ENCODE measurements around the gene MPPED1.

MPPED1 gene

DNA sequence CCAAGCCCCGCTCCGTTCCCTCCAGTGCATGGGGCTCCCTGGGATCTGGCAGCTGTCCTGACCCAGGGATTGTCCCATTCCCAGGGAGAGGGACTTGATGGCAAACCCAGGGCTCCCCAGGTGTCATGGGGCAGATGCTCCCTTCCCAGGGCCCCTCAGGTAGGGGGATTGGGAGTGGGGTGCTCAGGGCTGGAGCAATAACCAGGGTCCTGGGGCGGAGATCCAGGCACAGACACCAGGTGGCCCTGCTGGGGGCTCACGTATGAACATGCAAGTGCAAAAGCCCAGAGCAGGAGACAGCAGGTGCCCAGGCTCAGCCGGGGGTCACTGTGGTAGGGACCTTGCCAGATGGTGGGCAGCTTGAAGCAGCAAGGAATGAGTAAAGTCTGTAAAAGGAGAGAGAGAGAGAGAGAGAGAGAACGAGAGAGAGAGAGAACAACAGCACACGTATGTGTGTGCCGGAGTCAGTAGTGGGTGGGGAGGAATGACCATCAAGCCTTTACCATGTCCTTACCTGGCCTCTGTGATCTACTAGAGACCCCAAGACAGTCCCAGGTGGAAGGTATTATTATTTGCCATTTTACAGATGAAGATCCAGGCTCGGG is 19.3 kb upstream of the MPPED1 start:
- ATAC-seq = no peak

DNA sequence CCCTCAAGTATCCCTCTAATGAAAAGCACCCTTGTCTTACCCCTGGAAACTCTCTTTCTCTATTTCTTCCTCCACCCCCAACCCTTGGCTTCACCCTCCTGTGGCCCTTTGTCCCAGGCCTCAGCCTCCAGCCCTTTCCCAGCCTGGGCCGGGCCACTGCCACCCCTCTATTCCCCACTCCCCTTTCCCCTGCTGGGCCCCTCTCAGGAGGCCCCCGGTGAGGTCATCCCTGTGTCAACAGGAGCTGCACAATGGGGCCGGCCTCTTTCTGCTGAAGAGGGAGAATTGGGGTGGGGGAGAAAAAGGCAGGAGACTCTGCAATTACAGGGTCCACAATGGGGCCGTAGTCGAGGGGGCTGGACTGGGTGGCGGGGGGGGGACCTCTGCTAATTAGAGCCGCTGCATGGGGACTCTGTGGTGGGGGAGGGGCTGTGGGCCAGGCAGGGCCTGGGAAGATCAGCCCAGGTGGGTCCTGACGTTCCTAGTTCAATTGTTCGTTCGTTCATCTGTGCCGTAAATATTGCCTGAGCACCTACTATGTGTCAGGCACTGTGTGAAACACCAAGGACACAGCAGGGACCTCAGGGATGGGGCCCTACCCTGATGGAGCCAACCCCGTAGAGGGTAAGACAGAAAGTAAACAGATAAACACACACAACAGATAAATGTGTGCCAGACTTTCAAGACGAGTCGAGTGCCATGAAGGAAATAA is 18.5 kb upstream of the MPPED1 start:
- ATAC-seq = no peak

DNA sequence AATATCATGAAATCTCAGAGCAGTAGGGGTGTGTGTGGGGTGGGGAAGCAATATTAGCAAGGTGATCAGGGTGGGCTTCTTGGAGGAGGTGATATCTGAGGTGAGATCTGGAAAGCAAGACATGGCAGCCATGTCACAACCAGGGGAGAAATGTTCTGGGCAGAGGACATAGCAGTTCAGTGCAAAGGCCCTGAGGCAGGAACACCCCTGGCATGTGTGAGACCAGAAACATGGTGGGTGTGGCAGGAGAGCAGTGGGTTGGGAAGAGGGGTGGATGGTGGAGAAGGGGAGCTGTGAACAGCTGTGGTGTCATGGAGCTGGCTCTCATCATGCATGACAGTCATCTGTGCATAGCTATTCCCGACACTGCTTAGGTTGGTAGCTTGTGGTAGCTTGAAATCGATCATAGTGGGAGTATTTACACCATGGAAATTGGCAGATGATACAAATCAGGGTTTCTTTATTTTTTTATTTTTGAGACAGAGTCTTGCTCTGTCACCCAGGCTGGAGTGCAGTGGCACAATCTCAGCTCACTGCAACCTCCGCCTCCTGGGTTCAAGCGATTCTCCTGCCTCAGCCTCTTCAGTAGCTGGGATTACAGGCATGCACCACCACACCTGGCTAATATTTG is 17.9 kb upstream of the MPPED1 start:
- no peak for ATAC-seq

DNA sequence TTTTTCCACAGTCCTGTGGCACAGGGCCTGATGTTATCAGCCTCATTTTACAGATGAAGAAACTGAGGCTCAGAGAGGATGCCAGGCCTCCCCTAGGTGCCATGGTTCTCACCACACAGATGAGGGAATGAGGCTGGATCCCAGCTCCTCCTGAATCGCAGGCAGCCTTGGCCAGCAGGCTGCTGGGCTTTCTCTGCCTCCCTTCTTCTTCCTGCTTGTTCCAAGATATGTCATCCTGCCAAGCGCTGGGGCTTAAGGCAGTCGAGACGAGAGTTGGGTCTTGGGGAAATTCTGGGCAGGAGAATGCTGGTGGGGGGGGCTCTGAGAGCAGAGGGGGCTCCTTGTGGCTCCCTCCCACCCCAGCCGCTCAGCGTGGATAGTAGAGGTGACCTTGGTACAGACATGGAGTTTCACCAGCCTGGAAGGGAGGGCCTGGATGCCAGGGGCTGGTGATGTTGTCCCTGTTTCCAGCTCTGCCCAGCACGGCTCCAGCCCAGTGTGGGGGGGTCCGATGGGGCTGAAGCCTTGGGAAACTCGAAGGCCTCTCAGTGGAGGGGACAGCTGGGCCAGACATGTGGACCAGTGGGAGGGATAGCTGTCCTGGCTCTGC is 16.6 kb upstream of the MPPED1 start:
- ATAC-seq = no peak

DNA sequence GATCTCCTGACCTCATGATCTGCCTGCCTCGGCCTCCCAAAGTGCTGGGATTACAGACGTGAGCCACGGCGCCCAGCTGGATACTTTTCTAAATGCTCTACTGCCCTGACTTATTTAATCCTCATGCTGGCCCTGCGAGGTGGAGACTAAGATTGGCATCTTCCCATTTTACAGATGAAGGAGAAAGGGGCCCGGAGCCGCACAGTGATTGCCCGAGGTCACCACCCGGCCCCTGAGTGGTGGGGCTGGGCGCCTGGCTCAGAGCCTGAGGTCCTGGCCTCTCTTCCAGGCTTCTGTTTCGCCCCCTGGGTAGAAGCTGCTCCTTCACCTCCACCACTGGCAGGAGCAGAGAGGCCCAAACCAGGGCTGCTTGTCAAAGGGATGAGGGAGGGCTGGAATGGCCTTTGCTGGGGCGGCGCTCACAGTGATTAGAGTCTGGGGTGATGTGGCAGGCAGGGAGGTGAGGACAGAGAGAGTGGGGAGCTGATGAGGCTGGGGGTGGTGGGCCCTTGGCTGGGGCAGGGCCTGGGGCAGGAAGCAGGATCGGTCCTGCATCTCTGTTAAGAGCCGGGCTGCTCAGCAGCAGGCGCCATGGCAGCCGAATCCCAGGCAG is 15.4 kb upstream of the MPPED1 start:
- no peak for ATAC-seq

DNA sequence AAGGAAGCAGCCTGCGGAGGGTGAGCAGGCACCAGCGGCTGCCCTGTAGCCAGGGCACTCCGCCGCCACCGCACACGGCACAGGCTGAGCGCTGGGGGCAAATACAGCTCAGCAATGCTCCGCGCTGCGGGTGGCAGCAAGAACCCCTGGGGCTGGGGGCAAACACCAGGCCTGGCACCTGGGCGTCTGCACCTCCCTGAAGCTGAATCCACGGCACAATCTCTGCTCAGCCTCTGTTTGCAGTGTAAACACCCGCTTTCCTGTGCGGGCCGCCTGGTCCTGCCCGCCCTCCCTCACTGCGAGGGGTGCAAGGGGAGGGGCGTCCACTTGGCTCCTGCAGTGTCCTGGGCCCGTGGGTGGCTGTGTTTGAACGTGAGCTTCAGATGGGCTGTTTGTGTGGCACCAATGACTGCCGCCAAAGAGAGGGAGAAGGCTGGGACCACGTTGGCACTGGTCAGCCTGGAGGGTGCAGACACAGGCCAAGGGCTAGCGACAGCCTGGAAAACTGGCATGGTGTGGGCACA is 14.8 kb upstream of the MPPED1 start:
- ATAC-seq = no peak

DNA sequence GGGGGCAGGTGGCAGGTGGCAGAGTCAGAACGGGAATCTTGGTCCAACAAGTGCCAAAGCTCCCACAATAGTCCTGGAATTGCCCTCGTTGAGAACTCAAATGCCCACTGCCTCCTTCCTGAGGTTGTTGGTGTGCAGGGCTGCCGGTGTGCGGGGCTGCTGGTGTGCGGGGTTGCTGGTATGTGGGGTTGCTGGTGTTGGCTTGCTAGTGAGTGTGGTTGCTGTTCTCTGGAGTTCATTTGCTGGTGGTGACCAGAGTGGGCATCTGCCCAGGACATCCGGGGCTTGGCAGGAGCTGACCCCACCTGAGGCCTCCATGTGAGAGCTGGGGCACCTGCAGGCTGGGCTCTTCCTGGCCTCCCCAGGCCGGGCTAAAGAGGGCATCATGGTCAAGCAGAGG is 14.0 kb upstream of the MPPED1 start:
- ATAC-seq = no peak

DNA sequence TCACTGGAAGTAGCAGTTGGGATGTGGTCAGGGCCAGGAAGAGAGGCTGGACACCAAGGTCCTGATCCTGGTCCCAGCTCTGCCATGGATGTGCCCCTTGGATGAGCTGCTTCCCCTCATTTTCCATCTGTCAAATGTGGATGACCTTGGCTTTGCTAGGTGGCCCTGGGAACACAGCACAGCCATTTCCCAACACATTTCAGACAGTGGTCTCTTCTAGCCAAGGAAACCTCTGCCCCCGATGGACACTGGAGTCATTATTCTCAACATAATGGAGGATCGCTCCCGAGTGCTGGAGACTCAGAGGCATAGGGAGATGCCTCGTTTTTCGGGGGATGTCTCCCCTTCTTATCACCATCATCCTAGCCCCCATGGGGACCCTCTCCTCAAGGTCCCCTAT is 13.6 kb upstream of the MPPED1 start:
- no peak for ATAC-seq

DNA sequence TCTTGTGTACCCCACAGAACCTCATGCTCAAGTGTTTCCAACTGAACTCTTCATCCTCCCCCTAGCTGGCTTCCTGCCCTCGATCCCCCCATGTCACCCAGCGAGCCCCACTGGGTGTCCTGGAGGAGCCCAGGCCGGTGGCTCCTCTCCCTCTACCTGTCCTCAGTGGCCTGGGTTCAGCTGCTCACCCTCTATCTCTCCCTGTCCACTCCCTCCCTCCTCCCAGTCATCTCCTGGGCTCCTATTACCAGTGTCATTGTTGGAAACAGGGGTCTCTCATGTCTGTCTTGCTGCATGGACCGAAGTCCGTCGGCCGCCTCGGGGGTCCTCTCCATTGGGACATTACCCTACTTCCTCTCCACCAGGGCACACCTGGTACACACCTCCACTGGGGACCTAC is 12.9 kb upstream of the MPPED1 start:
- ATAC-seq = no peak

DNA sequence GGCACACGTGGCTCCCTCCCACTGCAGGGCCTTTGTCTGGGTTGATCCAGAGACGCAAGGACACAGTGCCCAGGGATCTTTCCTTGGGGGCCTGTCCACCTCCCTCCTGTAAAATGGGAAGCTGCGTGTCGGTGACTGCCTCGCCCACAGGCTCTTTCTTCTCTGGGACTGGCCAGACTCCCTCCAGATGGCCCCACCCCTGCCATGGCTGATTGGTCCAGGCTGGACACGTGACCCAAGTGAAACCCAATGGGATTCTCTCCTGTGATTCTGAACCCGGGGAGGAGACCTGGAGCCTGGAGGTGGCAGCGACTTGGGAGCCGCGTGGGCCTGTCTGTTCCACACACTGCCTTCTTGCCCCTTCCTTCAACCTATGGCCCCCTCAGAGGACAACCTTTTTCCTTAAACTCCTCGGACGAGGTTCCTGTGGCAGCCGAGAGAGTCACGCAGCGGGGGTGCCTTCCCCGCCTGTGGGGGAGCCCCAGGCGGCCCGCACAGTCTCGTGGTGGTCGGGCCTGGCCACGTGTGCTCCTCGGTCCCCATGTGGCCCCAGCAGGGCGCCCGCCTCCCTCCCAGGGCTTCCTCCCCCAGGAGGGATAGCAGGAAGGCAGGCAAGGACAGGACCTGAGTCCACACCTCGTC is 12.4 kb upstream of the MPPED1 start:
- ATAC-seq = no peak

DNA sequence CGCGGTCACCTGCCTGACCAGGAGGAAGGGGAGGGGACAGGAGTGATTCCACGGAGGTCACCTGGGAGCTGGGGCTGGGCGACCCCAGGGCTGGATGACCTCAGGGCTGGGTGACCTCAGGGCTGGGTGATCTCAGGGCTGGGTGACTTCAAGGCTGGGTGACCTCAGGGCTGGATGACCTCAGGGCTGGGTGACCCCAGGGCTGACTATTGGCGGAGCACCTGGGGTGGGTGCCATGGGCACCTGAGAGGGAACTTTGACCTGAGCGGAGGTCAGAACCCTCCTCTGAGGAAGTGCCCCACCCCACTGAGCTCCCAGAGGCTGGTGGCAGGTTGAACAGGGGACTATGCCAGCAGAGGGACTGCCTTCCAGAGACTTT is 11.8 kb upstream of the MPPED1 start:
- ATAC-seq = no peak

DNA sequence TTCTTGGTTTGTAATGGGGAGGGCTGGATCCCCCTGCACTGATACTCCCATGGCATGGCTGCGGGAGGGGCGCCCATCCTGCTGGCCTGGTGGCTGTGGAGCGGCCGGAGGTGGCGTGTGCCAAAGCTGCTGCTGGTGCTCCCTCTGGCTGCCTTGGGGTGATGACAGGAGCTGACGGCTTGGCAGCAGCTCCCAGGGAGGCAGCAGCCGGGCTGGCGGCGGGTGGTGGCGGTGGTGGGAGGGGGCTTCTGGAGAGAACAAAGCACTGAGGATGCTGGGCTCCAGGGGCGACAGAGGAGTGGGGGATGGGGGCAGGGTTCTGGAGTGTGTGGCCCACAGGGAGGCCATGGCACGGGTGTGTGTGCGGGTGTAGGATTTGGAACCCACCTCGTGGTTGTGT is 11.4 kb upstream of the MPPED1 start:
- no peak for ATAC-seq

DNA sequence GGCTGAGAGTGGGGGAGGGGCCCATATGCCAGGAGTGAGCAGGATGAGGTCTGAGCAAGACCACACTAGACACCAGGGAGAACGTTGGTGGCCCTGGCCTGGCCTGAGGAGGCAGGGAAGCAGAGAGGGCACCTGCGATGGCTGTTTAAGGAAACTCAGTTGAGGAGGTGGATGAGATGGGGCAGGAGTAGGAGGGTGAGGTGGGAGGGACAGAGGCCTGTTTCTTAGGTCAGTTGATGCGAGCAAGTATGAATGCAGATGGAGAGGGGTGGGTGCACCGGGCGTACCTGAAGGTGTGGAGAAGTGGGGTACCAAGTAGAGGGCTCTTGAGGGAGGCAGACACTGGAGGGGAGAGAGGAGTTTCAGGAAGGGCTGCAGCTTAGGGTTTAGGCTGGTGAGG is 10.6 kb upstream of the MPPED1 start:
- ATAC-seq = no peak

DNA sequence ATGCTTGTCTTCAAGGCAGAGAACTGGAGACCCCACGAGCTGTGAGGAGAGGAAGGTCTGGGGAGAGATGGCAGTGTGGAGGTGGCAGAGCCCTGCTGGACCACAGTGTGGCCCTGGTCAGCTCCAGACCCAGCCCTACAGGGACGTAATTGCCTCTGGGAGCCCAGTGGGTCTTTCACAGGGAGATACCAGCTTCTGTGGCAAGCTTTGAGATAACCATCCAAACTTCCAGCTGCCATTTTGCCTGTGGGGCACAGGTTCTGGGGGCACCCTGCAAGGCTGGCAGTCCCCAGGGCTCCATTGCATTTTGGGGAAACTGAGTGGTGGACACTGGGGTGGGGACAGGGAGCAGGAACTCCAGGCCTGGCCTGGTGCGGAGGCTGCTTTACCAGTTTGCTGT is 10.2 kb upstream of the MPPED1 start:
- no peak for ATAC-seq

DNA sequence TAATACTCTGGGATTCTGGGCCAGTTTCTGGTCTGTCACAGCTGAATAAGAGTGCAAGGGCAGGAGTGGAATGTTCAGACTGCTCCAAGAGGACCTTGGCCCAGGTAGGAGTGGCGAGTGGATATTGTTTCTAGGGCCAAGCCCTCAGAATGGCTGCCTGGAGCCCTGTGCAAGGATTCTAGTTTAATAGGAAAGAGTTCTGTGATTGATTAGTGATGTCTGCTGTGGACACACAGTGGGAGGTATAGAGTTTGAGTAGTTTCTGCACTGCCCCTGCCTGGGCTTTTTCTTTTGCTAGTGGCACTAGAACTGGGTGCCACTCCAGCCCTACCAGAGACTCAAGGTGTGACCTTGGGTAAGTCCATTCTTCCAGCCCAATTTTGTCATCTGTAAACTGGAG is 9.7 kb upstream of the MPPED1 start:
- ATAC-seq = no peak

DNA sequence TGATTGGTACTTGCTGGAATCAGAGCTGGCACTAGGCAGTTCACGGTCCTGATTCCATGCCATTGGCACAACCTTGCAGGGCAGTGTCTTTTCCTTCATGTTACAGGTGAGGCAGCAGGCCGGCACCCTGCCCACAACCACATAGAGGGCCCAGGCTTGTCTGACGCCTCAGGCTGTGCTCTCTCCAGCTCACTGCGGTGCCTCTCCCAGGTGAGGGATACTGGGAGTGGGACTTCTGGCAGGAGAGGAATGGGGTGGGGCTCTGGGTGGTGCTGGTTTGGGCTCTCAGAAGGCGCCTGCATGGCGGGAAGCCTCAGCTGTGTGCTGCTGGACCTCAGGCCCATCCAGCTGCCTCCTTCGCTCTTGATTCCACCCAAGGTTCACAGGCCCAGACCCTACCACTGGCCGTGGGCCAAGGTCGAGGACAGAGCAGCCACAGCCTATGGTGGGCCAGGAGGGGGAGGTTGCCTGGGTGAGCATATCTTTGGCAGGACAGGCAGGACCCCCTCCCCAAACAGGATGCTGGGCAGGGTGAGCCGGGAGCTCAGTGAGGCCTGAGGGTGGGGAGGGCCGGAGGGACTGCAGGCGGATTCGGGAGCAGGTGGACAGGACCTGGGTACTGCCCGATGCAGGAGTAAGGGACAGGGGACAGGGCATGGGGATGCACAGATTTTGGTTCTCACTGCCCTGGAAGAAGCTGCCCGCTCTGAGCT is 7.0 kb upstream of the MPPED1 start:
- ATAC-seq = no peak

DNA sequence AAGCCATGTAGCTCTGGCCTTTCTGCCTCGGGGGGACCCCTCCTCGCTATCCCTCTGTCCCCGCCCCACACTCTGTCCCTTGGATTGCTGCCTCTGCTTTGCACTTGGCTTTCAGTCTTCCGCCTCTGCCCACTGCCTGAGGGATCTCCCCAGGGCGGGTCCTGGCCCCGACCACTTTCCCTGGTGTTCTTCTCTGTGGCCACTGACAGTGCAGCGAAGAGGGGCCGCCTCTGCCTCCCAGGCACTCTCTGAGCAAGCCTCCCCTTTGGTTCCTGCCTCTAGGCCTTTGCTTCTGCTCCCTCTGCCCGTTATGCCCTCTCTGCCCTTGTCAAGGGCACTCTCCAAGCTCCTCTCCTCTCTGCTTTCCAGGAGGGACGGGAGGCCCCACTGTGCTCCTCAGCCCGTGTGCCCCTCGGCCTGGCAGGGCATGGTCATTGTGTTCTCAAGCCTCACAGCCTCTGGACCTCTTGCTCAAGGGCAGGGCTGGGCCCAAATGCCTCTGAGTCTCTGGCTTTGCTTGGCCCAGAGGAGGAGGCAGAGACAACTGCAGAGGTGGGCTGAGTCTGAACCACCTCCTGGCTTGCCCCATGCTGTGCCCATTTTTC is 5.5 kb upstream of the MPPED1 start:
- ATAC-seq = no peak

DNA sequence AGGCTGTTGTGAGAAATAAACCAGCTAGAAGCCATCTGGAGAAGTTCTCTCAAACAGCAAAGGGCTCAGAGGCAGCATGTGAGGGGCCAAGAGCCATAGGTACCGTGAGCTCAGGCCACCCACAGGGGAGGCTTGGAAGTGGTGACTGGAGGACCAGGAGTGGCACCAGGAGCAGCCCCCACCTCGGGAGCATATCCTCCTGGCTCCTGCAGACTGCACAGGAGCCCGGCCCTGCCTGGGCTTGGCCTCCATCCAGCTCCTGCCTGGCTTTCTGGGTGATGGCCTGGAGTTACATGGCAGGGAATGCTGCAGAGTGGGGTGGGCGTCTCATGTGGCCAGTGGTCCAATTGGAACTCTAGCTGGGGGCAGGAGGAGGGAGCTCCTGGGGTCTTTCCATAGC is 4.2 kb upstream of the MPPED1 start:
- ATAC-seq = no peak

DNA sequence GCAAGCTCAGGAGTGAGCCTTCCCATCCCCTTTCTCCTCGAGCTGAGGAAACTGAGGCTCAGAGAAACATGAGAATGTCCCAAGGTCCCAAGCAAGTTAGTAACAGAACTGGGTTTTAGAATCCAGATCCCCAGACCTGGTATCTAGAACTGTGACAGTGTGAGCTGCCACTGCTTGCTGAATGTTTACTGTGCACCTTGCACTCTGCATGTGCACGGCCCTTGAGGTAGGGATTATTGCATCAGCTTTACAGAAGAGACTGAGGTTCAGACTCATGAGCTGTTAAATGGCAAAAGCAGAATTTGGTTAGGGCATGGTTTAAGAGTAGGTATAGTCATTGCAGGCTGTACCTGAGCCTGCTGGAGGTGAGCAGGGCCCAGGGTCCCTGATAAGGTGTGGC is 3.8 kb upstream of the MPPED1 start:
- ATAC-seq = no peak

DNA sequence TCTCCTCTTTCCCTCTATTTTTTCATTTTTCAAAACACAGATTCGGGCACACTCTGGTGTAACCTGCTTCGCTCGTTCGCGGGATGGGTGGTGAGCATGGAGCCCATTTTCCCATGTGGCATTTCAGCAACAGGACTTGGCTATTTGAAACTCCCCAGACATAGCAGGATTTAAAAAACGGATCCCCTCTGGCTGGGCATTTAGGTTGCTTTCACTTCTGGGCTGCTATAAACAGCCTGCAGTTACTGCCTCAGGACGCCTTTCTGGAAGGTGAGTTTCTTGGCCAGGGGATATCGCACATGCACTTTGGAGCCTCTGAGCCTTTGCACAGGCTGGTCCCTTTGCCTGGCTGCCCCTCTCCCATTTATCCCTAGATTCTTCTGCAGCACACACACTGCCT is 2.8 kb upstream of the MPPED1 start:
- ATAC-seq = no peak

DNA sequence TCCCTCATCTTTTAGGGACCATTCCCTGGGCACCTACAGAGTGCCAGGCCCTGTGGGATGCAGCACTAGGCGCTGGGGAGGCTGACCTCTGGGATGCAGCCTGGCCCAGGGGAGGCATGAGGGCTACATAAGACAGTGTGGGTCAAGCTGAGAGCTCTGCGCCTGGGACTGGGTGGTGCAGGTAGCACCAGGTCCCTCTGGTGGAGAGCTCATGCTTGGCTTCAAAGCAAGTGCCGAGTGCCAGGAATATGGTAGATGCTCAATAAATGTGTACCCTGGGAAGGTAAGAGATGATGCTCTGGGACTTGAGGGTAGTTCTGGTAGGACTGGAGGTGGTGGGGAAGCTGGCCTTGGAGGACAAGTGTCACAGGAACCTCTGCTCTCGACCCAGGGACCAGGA is 2.0 kb upstream of the MPPED1 start:
- ATAC-seq = no peak

All from activated CD4-positive, CD25-positive, alpha-beta regulatory T cell treated with anti-CD3 and anti-CD28 coated beads, Interleukin-2, amount 50 U/mL, for 24 hours (primary cell).